ENCODE data around the gene OR5K2. TPM values are rescaled to one million over a fixed set of nuclear protein-coding genes. Genes with fewer than 3 reads are reported as not detected.

Gene OR5K2
- total and polyA plus RNA-seq, 10 of the 15 experiments (the other 5 are each of a cell fraction or from before 2014, with no cell fraction given): 0.12 TPM; not detected in 9

- TF ChIP-seq, protein P1, sequence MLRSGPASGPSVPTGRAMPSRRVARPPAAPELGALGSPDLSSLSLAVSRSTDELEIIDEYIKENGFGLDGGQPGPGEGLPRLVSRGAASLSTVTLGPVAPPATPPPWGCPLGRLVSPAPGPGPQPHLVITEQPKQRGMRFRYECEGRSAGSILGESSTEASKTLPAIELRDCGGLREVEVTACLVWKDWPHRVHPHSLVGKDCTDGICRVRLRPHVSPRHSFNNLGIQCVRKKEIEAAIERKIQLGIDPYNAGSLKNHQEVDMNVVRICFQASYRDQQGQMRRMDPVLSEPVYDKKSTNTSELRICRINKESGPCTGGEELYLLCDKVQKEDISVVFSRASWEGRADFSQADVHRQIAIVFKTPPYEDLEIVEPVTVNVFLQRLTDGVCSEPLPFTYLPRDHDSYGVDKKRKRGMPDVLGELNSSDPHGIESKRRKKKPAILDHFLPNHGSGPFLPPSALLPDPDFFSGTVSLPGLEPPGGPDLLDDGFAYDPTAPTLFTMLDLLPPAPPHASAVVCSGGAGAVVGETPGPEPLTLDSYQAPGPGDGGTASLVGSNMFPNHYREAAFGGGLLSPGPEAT (IDR thresholded peaks at IDR 0.05; ENCODE audit: low read depth): no peak
- no peak for TF ChIP-seq SIX5 (IDR thresholded peaks at IDR 0.05; ENCODE audit: low read depth, low read length, severe bottlenecking)
- TF ChIP-seq HCFC1 (IDR thresholded peaks at IDR 0.05; ENCODE audit: low read length): no peak
- no peak for TF ChIP-seq MTA3 (IDR thresholded peaks at IDR 0.05; ENCODE audit: borderline replicate concordance, low read length)
- no peak for TF ChIP-seq CBX3 (IDR thresholded peaks at IDR 0.05; ENCODE audit: borderline replicate concordance, low read depth)
Measured at GRCh38 chr3:98512576-98512975, 15.1 kb downstream of the OR5K2 start (continued).

DNA sequence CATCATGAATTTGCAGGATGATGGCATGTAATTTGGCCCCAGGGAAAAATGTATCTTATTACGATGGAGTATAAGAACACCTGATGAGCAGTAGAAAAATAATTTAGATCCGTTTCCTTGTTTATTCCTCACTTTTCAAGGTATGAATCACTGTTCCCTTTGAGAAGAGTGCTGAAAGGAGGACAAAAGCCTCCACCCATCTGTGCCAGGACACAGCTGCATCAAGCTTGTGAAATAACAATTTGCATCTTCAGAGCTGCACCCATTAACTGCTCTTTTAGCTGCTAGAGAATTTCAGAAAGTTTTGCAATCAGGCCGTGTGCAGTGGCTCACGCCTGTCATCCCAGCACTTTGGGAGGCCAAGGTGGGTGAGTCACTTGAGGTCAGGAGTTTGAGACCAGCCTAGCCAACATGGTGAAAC lies 15.6 kb downstream of the OR5K2 start:
- in situ Hi-C loops (cut with MboI): loop anchor here (10.0 kb wide), 1 partner anchor 478 kb away; the partner anchor contains the start of gene GABRR3
- no peak for FAIRE-seq
- TF ChIP-seq CBX5 (IDR thresholded peaks at IDR 0.05; ENCODE audit: low read depth): no peak
- no peak for TF ChIP-seq TARDBP (IDR thresholded peaks at IDR 0.05; ENCODE audit: borderline replicate concordance)
- TF ChIP-seq, protein P2, sequence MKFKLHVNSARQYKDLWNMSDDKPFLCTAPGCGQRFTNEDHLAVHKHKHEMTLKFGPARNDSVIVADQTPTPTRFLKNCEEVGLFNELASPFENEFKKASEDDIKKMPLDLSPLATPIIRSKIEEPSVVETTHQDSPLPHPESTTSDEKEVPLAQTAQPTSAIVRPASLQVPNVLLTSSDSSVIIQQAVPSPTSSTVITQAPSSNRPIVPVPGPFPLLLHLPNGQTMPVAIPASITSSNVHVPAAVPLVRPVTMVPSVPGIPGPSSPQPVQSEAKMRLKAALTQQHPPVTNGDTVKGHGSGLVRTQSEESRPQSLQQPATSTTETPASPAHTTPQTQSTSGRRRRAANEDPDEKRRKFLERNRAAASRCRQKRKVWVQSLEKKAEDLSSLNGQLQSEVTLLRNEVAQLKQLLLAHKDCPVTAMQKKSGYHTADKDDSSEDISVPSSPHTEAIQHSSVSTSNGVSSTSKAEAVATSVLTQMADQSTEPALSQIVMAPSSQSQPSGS (IDR thresholded peaks at IDR 0.05; ENCODE audit: low read length): no peak
- no peak for TF ChIP-seq MXI1 (IDR thresholded peaks at IDR 0.05; ENCODE audit: low read depth, low read length)
- no peak for TF ChIP-seq MEF2B (IDR thresholded peaks at IDR 0.05; ENCODE audit: partially characterized antibody, poor library complexity, severe bottlenecking)
- TF ChIP-seq, protein P3, sequence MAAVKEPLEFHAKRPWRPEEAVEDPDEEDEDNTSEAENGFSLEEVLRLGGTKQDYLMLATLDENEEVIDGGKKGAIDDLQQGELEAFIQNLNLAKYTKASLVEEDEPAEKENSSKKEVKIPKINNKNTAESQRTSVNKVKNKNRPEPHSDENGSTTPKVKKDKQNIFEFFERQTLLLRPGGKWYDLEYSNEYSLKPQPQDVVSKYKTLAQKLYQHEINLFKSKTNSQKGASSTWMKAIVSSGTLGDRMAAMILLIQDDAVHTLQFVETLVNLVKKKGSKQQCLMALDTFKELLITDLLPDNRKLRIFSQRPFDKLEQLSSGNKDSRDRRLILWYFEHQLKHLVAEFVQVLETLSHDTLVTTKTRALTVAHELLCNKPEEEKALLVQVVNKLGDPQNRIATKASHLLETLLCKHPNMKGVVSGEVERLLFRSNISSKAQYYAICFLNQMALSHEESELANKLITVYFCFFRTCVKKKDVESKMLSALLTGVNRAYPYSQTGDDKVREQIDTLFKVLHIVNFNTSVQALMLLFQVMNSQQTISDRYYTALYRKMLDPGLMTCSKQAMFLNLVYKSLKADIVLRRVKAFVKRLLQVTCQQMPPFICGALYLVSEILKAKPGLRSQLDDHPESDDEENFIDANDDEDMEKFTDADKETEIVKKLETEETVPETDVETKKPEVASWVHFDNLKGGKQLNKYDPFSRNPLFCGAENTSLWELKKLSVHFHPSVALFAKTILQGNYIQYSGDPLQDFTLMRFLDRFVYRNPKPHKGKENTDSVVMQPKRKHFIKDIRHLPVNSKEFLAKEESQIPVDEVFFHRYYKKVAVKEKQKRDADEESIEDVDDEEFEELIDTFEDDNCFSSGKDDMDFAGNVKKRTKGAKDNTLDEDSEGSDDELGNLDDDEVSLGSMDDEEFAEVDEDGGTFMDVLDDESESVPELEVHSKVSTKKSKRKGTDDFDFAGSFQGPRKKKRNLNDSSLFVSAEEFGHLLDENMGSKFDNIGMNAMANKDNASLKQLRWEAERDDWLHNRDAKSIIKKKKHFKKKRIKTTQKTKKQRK (IDR thresholded peaks at IDR 0.05; ENCODE audit: low read depth, low read length): no peak
- no peak for TF ChIP-seq IKZF2 (IDR thresholded peaks at IDR 0.05)
- TF ChIP-seq CHD4 (IDR thresholded peaks at IDR 0.05): no peak

More for the DNA sequence above, 15.6 kb downstream of the OR5K2 start:
- no TSS peak for BruUV-seq (replicated peaks)
- no peak overlapping the region for H3K27ac ChIP-seq (ENCODE audit: control insufficient read depth, insufficient read depth)
- no peak overlapping the region for H3K4me2 ChIP-seq (ENCODE audit: control insufficient read depth, insufficient read depth)
- no peak overlapping the region for H2AFZ ChIP-seq (ENCODE audit: control insufficient read depth, low read depth, low read length)
- no peak overlapping the region for H3K4me3 ChIP-seq
- peaks cover 15% of the 10 kb centered on the region for H3K79me2 ChIP-seq (ENCODE audit: control insufficient read depth, insufficient read depth, low read length)
- no peak for DNase-seq (ENCODE audit: low read depth, low spot score)
- no peaks in the 10 kb centered on the region for H3K27me3 ChIP-seq (replicated peaks in 1 of 2; ENCODE audit: control insufficient read depth in 2 of 2, insufficient read depth in 2 of 2, low read length in 1 of 2)
- H3K4me1 ChIP-seq (ENCODE audit: control insufficient read depth, insufficient read depth, low read length): no peaks in the 10 kb centered on the region
- intact Hi-C loops (cut with micrococcal nuclease; ENCODE audit: unreplicated experiment): no loop called here
- ChIA-PET RAD21 (ENCODE audit: unreplicated experiment) (no interaction called here), SMC1A (ENCODE audit: uncharacterized antibody, unreplicated experiment) (interaction anchor here (1.7 kb wide), 1 partner anchor 53 kb away, joined by 4 read pairs; no protein-coding TSS in a partner anchor), CTCF (interaction anchor here (1.1 kb wide), 1 partner anchor 9 kb away, joined by 3 read pairs; no protein-coding TSS in a partner anchor), POLR2A (interaction anchor here (0.5 kb wide), 1 partner anchor 61 kb away, joined by 3 read pairs; no protein-coding TSS in a partner anchor)
- H3K9ac ChIP-seq (ENCODE audit: control insufficient read depth, insufficient read depth, low read length): no peak overlapping the region
- H3K36me3 ChIP-seq (ENCODE audit: control insufficient read depth in 2 of 2, insufficient read depth in 2 of 2, low read length in 1 of 2): peaks cover 0 to 14% of the 10 kb centered on the region in 2 experiments
- no peak for ATAC-seq
- no peaks in the 10 kb centered on the region for H4K20me1 ChIP-seq (ENCODE audit: control insufficient read depth, insufficient read depth)
- H3K9me3 ChIP-seq (replicated peaks; ENCODE audit: control insufficient read depth, insufficient read depth, low read length): no peaks in the 10 kb centered on the region
- WGBS (ENCODE audit: insufficient coverage, insufficient replicate concordance, low lambda C conversion rate, missing lambda C conversion rate): 61% methylated on average over 4 of the region's 4 CpGs

Data from GM12878 (cell line).